HCT116 (cell line): ENCODE results near the gene IFNL1. TPM values are rescaled to one million over a fixed set of nuclear protein-coding genes. Genes with fewer than 3 reads are reported as not detected.
"Not testable (repeated sequence)": the region's sequence is repeated elsewhere in the genome, so short reads cannot be mapped to it uniquely, and the experiment has no call there.

ENCODE experiments used
- ATAC-seq: fragments of 200-7000 bp; cut with Tn5 transposase; 2 replicates; pipeline ENCODE4 v1.9.1; 2020; ENCODE audit warnings: mild to moderate bottlenecking, moderate library complexity
- BruUV-seq: library from RNA; stranded (reverse); fragments of 400-500 nt; replicated peaks from 2 replicates; lab custom pipeline; 2021; lab: Mats Ljungman, UMichigan
- CTCF ChIA-PET: fragments of 300-600 bp; sonication (Branson Sonifier 250); formaldehyde crosslinking; loops from one replicate; lab custom pipeline; 2021; ENCODE audit warnings: antibody characterized with exemption; lab: Charles Lee
- POLR2A ChIA-PET: fragments of 300-600, 350-600 bp; sonication (Branson Sonifier 250); formaldehyde crosslinking; loops from one replicate; lab custom pipeline; 2021; ENCODE audit warnings: antibody characterized with exemption; lab: Charles Lee
- RAD21 ChIA-PET, 2 experiments: fragments of 300-600 bp; sonication (Branson Sonifier 250); formaldehyde crosslinking; loops; one replicate each; lab custom pipeline; 2023; ENCODE audit warnings: low total read pairs in 2 of 2; ENCODE audit not compliant: uncharacterized antibody in 2 of 2, unreplicated experiment in 2 of 2, low non-redundant PET in 1 of 2; lab: Charles Lee
- DNase-seq: peaks from one replicate; pipeline ENCODE4 v3.0.0-alpha.2; 2010; ENCODE audit warnings: low read depth, low spot score
- H2AFZ ChIP-seq: fragments of 200-600 bp; shearing (Covaris generic), sonication (generic); 2 replicates; pipeline ENCODE4 v1.6.1; 2017; ENCODE audit warnings: low read depth, mixed run types, mixed read lengths, antibody characterized with exemption, low read length; ENCODE audit not compliant: poor library complexity, severe bottlenecking
- H3K27ac ChIP-seq: 2 replicates; pipeline ENCODE4 v1.5.1; 2012; ENCODE audit warnings: low read depth, low read length
- H3K27me3 ChIP-seq: fragments of 200-600 bp; sonication (generic); 2 replicates; pipeline ENCODE4 v1.6.1; 2016; ENCODE audit warnings: mixed run types, low read length, mixed read lengths; ENCODE audit not compliant: insufficient read depth
- H3K36me3 ChIP-seq, 2 experiments: fragments of 200-500 bp in 1 of 2; fragments of 200-600 bp in 1 of 2; sonication (Bioruptor generic) in 1 of 2; sonication (generic) in 1 of 2; 2 replicates each; pipeline versions ENCODE4 v1.5.1 to v1.6.1; 2014 to 2016; ENCODE audit warnings: low read length in 2 of 2, inconsistent platforms in 1 of 2, mixed read lengths in 1 of 2, mixed run types in 1 of 2; ENCODE audit not compliant: insufficient read depth in 2 of 2, control insufficient read depth in 1 of 2
- H3K4me1 ChIP-seq, 2 experiments: fragments of 200-600 bp in 1 of 2; sonication (generic) in 1 of 2; 2 replicates each; pipeline versions ENCODE4 v1.5.1 to v1.6.1; 2012 to 2017; ENCODE audit warnings: low read length in 2 of 2, inconsistent platforms in 1 of 2, mild to moderate bottlenecking in 1 of 2, mixed read lengths in 1 of 2, mixed run types in 1 of 2, moderate library complexity in 1 of 2; ENCODE audit not compliant: insufficient read depth in 2 of 2, control insufficient read depth in 1 of 2
- H3K4me2 ChIP-seq: fragments of 200-600 bp; sonication (generic); 2 replicates; pipeline ENCODE4 v1.6.1; 2017; ENCODE audit warnings: mixed run types, low read length, mixed read lengths
- H3K4me3 ChIP-seq, 2 experiments: fragments of 200-600 bp in 1 of 2; sonication (generic) in 1 of 2; replicated peaks in 1 of 2; 2 replicates each; pipeline ENCODE4 v1.5.1; 2011 to 2016; ENCODE audit warnings: low read length in 2 of 2, control low read depth in 1 of 2, low read depth in 1 of 2, mild to moderate bottlenecking in 1 of 2, mixed read lengths in 1 of 2, mixed run types in 1 of 2
- H3K79me2 ChIP-seq: fragments of 200-600 bp; sonication (generic); 2 replicates; pipeline ENCODE4 v1.6.1; 2017; ENCODE audit warnings: mild to moderate bottlenecking, mixed run types, low read length, moderate library complexity, mixed read lengths; ENCODE audit not compliant: insufficient read depth
- H3K9ac ChIP-seq: fragments of 200-600 bp; sonication (generic); 2 replicates; pipeline ENCODE4 v1.6.1; 2016; ENCODE audit warnings: low read length, mixed read lengths
- H3K9me2 ChIP-seq: fragments of 200-600 bp; sonication (generic), shearing (Covaris generic); 2 replicates; pipeline ENCODE4 v1.6.1; 2017; ENCODE audit warnings: mixed run types, mild to moderate bottlenecking, moderate library complexity; ENCODE audit not compliant: insufficient read depth
- H3K9me3 ChIP-seq, 2 experiments: fragments of 200-500 bp in 1 of 2; fragments of 200-600 bp in 1 of 2; sonication (Bioruptor generic) in 1 of 2; sonication (generic) in 1 of 2; 2 replicates each; pipeline ENCODE4 v1.6.1; 2014 to 2017; ENCODE audit warnings: low read length in 2 of 2, mixed read lengths in 2 of 2, inconsistent platforms in 1 of 2, low read depth in 1 of 2, mild to moderate bottlenecking in 1 of 2, mixed run types in 1 of 2, moderate library complexity in 1 of 2; ENCODE audit not compliant: control insufficient read depth in 1 of 2, insufficient read depth in 1 of 2
- H4K20me1 ChIP-seq: fragments of 200-600 bp; sonication (generic), shearing (Covaris generic); 2 replicates; pipeline ENCODE4 v1.6.1; 2017; ENCODE audit warnings: mixed run types, mild to moderate bottlenecking, moderate library complexity; ENCODE audit not compliant: insufficient read depth
- EZH2phosphoT487 ChIP-seq: fragments of 200-600 bp; IDR thresholded peaks from 2 replicates; pipeline ENCODE4 v1.6.1; 2018; ENCODE audit warnings: antibody characterized with exemption, borderline replicate concordance
- SP1 ChIP-seq: IDR thresholded peaks from 2 replicates; pipeline ENCODE4 v1.6.1; 2012; ENCODE audit warnings: low read depth
- TCF7L2 ChIP-seq: IDR thresholded peaks from 2 replicates; pipeline ENCODE4 v1.7.0; 2011; ENCODE audit warnings: borderline replicate concordance, inconsistent platforms; ENCODE audit not compliant: insufficient read depth, insufficient read length; ENCODE audit errors: extremely low read depth
- ZBTB33 ChIP-seq: IDR thresholded peaks from 2 replicates; pipeline ENCODE4 v1.6.1; 2011; ENCODE audit warnings: mild to moderate bottlenecking, low read length, moderate library complexity; ENCODE audit not compliant: insufficient replicate concordance; ENCODE audit errors: extremely low read depth
- intact Hi-C: fragments of 100-400 bp; cut with micrococcal nuclease; formaldehyde crosslinking; loops from 2 replicates; pipeline ENCODE4 v1.10.0; 2022
- total RNA-seq: library from RNA; stranded (reverse); gene quantifications from one replicate; pipeline ENCODE4 v1.2.1, GENCODE V29; 2021; ENCODE audit not compliant: unreplicated experiment

Gene IFNL1
- total RNA-seq, 1 experiment from 2014 or later, result not detected

- POLR2A ChIA-PET, ATAC-seq, H3K27me3 ChIP-seq, H2AFZ ChIP-seq, H3K9me3 ChIP-seq, BruUV-seq, DNase-seq, H3K9ac ChIP-seq, H3K4me1 ChIP-seq, H3K9me2 ChIP-seq, intact Hi-C loops, H3K4me2 ChIP-seq, H4K20me1 ChIP-seq, CTCF ChIA-PET, H3K4me3 ChIP-seq, H3K27ac ChIP-seq: not testable (repeated sequence)
- Histone ChIP-seq H3K36me3 (peaks cover 3 to 13% of the 10 kb centered on the region in 2 experiments), H3K79me2 (peaks cover 21% of the 10 kb centered on the region)
- RAD21 ChIA-PET, result interaction anchor here in 1 of 2 experiments (0.6 kb wide), 1 partner anchor 939 kb away, joined by 6 read pairs; no protein-coding TSS in a partner anchor
Observed at GRCh38 chr19:39309305-39309670, 13.1 kb downstream of the IFNL1 start.

GRCh38 chr19:39310558-39311311, 14.5 kb downstream of the IFNL1 start:
- no peak overlapping the region for H3K4me3 ChIP-seq
- intact Hi-C loops, result no loop called here
- CTCF ChIA-PET, result no interaction called here
- no peaks in the 10 kb centered on the region for H3K9me2 ChIP-seq
- H3K27ac ChIP-seq, result no peak overlapping the region
- no peak overlapping the region for H3K9ac ChIP-seq
- peaks cover 21% of the 10 kb centered on the region for H3K79me2 ChIP-seq
- no peak overlapping the region for H2AFZ ChIP-seq
- H3K36me3 ChIP-seq, result peaks cover 3 to 13% of the 10 kb centered on the region in 2 experiments
- no peaks in the 10 kb centered on the region for H3K9me3 ChIP-seq
- TF ChIP-seq EZH2phosphoT487 (no peak), TCF7L2 (no peak), SP1 (no peak), ZBTB33 (no peak)
- no peaks in the 10 kb centered on the region for H4K20me1 ChIP-seq
- H3K27me3 ChIP-seq, result no peaks in the 10 kb centered on the region
- H3K4me1 ChIP-seq, result no peaks in the 10 kb centered on the region
- RAD21 ChIA-PET, result no interaction called here
- ATAC-seq (peak; percentile 48; the same call in 1 of the 2 replicates), DNase-seq (no peak)
- BruUV-seq, result no TSS peak
- H3K4me2 ChIP-seq, result no peak overlapping the region
- POLR2A ChIA-PET, result no interaction called here
